NCI-H128 (cell line): Measurements from ENCODE around the gene KHDC1L.
"Not testable (repeated sequence)": the region's sequence is repeated elsewhere in the genome, so short reads cannot be mapped to it uniquely, and the experiment has no call there.

Experiments used
- DNase-seq: peaks from one replicate; lab custom pipeline; 2025; ENCODE audit not compliant: unreplicated experiment; lab: John Stamatoyannopoulos, UW

The KHDC1L gene

DNA sequence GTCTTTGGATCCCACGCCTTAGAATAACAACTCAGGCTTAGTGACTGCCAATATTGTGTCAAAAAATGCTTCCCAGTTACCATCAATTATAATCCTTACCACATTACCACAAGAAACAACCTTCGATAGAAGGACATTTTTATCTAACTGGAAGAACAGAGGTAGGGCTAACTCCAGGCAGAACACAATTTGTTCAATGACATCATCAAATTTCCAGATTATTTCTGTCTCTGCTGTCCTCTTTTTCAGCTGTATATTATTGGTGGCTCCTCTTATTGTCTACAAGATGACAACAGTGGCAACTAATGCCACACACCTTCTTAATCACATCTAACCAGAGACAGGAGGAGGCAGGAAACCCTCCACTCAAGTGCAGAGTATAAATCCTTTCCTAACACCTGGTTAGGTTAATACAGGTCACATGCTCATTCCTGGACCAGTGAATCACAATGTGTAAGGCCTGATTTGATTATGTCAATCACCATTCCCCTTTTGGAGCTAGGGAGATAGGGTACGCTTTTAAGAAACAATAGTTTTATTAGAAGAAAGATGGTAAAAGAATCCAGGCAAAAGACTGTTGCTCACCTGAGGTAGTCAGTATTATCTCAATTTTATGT is 18.0 kb downstream of the KHDC1L start:
- DNase-seq, result no peak

DNA sequence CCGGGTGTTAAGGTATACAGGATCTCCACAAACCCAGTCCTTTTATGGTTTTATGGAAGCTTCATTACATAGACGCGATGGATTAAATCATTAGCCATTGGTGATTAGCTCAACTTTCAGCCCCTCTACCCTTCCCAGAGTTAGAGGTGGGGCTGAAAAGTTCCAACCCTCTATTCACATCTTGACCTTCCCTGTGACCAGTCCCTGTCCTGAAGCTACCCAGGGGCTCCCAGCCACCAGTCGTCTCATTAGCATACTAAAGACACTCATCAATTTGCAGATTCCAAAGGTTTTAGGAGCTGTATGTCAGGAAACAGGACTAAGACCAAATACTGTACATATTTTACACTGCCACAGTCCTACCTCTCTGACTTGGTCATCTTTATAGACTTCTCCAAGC is 21.0 kb downstream of the KHDC1L start:
- DNase-seq, result no peak

DNA sequence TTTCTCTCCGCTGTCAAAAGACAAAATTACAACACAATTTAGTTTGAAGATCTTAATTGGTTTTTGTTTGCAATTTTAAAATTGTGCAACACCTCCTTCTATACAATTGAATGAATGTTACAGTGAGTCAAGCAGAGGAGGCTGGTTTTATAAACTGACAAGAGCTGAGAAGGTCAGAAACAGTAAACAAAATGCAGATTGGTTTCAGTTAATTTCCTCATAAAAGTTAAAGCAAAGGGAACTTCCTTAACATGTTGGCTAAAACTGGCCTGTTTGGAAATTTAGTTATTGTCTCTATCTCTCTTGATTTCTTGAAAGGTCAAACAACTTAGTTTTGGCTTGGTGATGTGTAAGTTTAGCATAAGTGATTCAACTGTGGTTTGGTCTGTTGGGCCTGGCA is 22.2 kb downstream of the KHDC1L start:
- no peak for DNase-seq

DNA sequence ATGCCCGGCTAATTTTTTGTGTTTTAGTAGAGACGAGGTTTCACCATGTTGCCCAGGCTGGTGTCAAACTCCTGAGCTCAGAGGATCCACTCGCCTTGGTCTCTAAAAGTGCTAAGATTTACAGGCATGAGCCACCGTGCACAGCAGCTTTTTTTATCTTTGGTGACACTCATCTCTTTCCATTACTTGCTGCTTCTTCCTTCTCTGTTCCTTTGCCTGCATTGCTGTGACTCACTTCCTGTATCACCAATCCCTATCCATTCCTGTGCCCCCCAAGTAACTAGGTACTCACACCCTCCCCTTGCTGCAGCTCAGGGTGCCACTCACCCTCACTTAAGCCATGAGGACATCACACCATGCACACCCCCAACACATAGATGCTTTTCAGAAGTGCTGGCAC is 24.6 kb downstream of the KHDC1L start:
- no peak for DNase-seq

DNA sequence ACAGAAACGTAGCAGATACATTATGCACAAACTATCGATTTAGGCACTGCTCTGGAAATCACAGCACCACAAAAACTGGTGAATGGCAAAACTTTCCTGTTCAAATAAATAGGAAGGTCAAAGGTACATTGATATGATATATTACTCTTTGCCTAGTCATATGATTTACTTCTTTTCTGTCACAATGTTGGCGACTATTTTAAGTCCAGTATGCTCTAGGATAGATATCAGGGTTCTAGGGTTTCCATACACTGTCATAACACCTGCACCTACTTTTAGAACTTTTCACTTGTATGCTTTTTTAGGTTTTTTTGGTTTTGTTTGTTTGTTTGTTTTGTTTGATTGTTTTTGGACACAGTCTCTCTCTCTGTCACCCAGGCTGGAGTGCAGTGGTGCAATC is 25.0 kb downstream of the KHDC1L start:
- DNase-seq, result no peak

DNA sequence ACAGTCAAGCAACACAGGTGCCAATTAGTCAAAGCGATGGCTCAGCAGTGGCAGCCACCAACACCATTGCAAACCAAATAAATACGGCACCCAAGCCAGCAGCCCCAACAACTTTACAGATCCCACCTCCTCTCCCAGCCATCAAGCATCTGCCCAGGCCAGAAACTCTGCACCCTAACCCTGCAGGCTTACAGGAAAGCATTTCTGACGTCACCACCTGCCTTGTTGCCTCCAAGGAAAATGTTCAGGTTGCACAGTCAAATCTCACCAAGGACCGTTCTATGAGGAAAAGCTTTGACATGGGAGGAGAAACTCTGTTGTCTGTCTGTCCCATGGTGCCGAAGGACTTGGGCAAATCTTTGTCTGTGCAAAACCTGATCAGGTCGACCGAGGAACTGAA is 30.6 kb downstream of the KHDC1L start:
- DNase-seq, result no peak

DNA sequence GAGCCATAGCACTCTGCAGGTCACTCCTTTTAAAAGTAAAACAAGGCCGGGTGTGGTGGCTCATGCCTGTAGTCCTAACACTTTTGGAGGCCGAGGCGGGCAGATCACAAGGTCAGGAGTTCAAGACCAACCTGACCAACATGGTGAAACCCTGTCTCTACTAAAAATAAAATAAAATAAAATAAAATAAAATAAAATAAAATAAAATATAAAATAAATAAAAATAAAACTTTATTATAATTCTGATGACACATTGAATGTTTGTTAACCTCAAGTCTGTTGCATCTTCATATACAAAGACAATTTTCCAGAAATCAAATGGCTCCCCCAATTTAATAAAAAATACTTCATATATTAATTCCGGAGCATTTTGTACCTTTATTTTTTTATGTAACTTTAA is 32.0 kb downstream of the KHDC1L start:
- not testable (repeated sequence) for DNase-seq

DNA sequence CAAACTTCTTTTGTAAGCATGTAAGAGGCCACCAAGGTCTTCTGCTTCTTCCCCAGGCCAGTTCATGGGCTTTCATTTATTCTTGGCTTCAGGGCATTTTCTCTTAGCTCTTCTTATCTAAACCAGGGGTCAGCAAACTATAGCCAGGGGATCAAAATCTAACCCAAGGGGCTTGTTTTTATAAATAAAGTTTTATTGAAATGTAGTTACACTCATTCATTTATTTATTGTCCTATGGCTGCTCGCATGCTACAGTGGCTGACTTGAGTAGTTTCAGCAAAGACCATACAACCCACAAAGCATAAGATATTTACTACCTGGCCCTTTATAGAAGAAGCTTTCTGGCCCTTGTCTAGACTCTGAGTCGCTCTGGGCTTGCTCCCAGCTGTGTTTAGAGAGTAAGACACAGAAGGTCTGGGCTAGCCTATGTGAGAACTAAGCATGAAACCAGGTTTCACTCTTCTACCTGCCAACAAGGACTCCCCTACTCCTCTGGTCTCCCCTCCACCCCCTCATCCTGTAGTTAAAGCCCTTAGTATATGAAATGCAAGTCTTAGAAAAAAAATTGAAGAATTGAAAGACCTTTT is 43.2 kb downstream of the KHDC1L start:
- no peak for DNase-seq

DNA sequence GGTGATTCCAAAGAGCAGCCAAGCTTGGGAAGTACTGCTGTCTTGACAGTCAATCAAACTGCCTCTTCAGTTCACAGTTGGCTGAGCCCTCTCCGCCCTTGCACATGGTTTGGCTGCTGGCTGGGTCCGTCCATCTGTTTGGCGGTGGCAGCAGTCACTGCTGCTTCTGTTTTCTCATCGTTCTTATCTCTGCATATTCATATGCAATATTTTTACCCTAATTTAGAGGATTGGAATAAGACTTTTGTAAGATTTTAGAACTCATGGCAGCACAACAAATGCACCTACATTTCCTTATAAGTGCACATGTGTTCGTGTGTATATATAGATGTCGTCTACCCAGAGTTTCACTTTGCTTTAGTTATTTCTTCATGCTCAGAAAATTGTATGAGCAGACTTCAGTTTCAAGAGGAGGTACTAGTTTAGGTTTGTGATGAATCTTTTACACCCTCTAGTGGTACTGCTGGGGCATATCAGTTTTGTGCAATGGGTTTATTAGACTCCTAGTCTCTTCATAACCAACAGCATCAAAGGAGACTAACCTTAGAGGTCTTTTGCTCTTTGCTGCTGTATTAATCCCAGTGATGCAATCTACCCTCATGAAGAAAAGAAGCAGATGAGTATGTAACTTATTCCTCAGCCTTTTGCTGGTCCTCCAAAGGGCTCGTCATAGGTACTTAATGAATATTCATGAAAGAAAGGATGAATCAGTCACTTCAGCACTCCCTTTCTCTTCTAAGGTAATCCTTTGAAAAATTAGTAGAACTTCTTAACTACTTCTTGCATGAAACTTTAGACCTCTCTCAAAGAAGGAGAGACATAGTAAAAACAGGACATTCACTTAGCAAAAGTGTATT is 44.3 kb downstream of the KHDC1L start:
- no peak for DNase-seq

DNA sequence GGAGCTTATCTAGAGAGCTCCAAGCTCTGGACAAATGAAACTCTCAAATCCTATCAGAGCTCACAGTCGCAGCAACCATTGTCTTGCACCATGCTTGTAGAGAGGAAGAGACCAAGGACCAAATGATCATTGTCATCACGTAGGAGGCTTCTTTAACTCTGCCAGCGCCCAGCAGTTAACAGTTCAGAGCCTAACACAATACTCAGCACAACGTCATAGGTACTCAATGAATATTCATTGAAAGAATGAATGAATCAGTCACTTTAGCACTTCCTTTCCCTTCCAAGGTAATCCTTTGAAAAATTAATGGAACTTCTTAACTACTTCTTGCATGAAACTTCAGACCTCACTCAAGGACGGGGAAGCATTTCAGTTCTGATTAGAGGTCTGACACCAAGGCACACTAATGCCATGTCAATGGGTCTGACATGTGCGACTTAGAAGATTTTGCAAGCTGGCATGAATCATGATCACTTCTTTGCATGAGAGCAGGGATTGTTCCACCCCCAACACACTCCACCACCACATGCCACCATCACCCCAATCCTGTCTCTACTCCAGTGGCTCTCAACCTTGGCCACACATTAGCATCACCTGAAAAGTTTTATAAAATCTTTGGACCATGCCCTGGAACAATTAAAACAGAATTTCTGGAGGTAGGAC is 45.1 kb downstream of the KHDC1L start:
- DNase-seq, result no peak

DNA sequence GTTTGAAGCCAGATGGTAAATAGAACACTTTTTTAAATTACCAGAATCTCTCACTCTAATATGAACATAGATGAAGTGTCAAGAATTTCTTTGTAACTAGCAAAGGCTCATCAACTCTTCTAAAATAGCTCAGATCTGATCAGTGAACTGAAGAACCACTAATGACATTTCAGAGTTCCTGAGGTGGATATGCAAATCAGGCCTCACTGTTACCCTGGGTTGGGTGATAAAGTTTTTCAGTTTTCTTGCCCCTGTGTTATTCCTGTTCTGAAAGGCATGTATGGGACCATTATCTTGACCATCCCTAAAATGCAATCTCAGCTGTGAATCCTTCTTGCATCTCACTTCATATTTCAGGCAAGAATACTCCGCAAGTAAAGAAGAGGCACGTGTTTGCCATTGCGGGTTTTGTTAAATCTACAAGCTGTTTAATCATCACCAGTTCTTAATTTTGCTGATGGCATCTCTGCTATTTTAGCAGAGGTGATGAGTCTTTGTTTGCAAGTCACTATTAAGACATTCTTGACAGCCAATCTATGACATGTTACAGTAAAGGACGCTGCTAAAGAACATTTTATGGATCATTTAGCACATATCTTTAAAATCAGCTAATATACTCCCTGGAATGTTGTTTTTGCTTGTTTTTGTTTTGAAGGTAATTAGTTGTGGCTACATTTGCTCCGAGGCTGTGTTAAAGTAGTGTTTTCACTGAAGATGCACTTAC is 47.9 kb downstream of the KHDC1L start:
- no peak for DNase-seq

DNA sequence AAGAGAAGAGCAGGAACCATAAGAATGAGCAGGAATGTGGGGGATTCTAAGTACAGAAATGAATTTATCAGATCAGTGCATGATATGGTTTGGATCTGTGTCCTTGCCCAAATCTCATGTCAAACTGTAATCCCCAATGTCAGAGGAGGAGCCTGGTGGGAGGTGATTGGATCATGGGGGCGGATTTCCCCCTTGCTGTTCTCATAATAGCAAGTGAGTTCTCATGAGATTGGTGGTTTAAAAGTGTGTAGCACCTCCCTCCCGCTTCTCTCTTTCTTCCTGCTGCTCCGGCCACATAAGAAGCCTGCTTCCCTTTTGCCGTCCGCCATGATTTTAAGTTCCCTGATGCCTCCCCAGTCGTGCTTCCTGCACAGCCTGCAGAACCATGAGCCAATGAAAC is 49.2 kb downstream of the KHDC1L start:
- DNase-seq, result no peak

DNA sequence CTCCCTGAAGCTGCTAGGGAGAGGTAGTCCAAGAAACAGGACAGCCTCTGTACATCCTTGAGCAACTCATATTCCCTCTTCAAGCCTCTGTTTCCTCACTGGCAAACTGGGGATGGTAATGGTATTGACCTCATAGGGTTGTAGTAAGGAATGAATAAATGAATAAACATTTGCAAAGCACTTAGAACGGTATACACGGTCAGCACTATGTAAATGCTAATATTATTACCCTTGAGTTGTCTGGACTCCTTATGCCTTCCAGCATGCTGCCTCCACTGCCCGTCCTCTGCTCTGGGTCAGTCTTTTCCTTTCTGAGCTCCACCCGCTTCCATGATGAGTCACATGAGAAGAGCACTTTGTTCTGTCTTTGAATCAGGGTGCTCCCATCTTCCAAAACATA is 50.6 kb downstream of the KHDC1L start:
- no peak for DNase-seq
